ENCODE results near the gene SMCO2. TPM values are rescaled to one million over a fixed set of nuclear protein-coding genes. Genes with fewer than 3 reads are reported as not detected.

SMCO2 gene
- total RNA-seq, 2 experiments from 2014 or later = 0.19 TPM; not detected in 1

DNA sequence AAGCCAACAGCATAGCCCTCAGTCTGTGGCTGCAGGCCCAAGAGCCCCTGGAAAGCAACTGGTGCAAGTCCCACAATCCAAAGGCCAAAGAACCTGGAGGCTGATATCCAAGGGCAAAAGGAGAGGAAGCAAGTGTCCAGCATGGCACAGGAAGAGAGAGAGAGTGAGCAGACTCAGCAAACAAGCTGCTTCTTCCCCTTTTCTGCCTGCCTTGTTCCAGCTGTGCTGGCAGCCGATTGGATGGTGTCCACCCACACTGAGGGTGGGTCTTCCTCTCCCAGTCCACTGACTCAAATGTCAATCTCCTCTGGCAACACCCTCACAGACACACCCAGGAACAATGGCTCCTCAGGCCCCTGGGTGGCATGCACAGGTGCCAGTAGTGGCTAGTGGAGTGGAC is 33.5 kb downstream of the SMCO2 start:
- H3K27ac Mint-ChIP-seq = no peak overlapping the region
- CTCF ChIA-PET = no interaction called here

DNA sequence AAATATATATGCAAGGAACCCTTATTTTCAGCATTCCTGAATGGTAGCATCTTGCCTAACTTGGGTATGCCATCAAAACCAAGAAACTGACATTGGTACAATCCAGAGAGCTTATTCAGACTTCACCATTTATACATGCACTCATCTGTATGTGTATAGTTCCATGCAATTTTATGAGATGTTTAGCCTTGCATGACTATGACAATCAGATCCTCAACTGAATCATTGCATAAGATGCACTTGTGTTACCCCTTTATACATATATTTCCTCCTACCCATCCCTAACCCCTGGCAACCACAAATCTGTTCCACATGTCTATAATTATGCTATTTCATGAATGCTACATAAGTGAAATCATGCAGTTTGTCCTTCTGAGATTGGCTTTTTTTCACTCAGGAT is 40.4 kb downstream of the SMCO2 start:
- POLR2A ChIA-PET = no interaction called here

More for the DNA sequence above, 33.5 kb downstream of the SMCO2 start:
- intact Hi-C loops (cut with micrococcal nuclease) = no loop called here
- Mint-ChIP-seq H3K4me3 (no peak overlapping the region), H3K9me3 (peaks cover 33% of the 10 kb centered on the region), H3K36me3 (peaks cover 4% of the 10 kb centered on the region), H3K27me3 (no peaks in the 10 kb centered on the region), H3K4me1 (ENCODE audit: low read depth) (no peaks in the 10 kb centered on the region)
- DNase-seq = no peak
- POLR2A ChIA-PET = no interaction called here

DNA sequence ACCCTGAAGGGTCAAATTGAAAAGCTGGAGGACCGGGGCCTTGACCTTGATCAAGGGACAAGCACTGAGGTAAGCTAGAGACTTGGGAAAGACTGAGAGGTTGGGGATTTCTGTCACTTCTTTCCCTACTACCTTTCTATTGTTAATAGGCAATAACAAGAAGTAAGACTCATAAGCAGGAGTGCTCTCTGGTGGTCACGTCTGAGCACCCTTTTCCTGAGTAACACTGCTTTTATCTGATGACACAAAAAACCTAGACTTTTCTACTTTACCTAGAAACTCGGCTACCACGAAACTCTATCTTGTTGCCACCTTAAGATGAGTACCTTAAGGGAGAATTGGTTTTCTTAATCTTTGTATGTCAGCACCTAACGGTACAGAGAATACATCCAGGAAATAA is 41.9 kb downstream of the SMCO2 start:
- no peak for DNase-seq
- no peaks in the 10 kb centered on the region for H3K4me1 Mint-ChIP-seq (ENCODE audit: low read depth)
- intact Hi-C loops (cut with micrococcal nuclease) = no loop called here
- no peak overlapping the region for H3K27ac Mint-ChIP-seq
- POLR2A ChIA-PET = no interaction called here
- H3K36me3 Mint-ChIP-seq = no peaks in the 10 kb centered on the region
- H3K9me3 Mint-ChIP-seq = no peaks in the 10 kb centered on the region
- peaks cover 14% of the 10 kb centered on the region for H3K27me3 Mint-ChIP-seq
- no peak overlapping the region for H3K4me3 Mint-ChIP-seq
- CTCF ChIA-PET = interaction anchor here (0.7 kb wide), 1 partner anchor 1944 kb away, joined by 3 read pairs; no protein-coding TSS in a partner anchor

More for the DNA sequence above, 40.4 kb downstream of the SMCO2 start:
- CTCF ChIA-PET = no interaction called here
- Mint-ChIP-seq H3K4me1 (ENCODE audit: low read depth) (no peaks in the 10 kb centered on the region), H3K9me3 (no peaks in the 10 kb centered on the region), H3K36me3 (no peaks in the 10 kb centered on the region), H3K27ac (no peak overlapping the region), H3K27me3 (peaks cover 7% of the 10 kb centered on the region), H3K4me3 (no peak overlapping the region)
- intact Hi-C loops (cut with micrococcal nuclease) = no loop called here
- no peak for DNase-seq

DNA sequence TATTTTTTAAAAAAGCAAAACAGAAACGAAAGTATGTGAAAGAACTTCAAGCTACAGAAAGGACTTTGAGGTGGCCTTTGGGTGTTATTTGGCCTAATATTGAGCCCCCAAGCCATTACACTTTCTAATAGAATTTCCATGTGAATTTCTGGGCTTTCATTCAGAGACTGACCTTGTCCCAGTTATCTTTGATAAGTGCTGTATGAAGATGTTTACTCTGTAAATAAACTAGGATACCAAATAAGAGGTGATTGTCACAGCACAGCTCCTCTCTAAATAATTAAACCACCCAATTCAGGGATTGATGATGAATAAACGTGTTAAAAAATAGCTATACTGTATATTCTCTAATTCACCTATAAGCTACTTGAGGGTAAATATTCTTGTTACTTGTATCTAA is 44.7 kb downstream of the SMCO2 start:
- H3K4me1 Mint-ChIP-seq (ENCODE audit: low read depth) = no peaks in the 10 kb centered on the region
- no peak for DNase-seq
- no peaks in the 10 kb centered on the region for H3K36me3 Mint-ChIP-seq
- peaks cover 18% of the 10 kb centered on the region for H3K27me3 Mint-ChIP-seq
- intact Hi-C loops (cut with micrococcal nuclease) = no loop called here
- no peaks in the 10 kb centered on the region for H3K9me3 Mint-ChIP-seq
- H3K4me3 Mint-ChIP-seq = no peak overlapping the region
- H3K27ac Mint-ChIP-seq = no peak overlapping the region
- ChIA-PET CTCF (interaction anchor here (0.8 kb wide), 1 partner anchor 107 kb away, joined by 3 read pairs; no protein-coding TSS in a partner anchor), POLR2A (no interaction called here)

DNA sequence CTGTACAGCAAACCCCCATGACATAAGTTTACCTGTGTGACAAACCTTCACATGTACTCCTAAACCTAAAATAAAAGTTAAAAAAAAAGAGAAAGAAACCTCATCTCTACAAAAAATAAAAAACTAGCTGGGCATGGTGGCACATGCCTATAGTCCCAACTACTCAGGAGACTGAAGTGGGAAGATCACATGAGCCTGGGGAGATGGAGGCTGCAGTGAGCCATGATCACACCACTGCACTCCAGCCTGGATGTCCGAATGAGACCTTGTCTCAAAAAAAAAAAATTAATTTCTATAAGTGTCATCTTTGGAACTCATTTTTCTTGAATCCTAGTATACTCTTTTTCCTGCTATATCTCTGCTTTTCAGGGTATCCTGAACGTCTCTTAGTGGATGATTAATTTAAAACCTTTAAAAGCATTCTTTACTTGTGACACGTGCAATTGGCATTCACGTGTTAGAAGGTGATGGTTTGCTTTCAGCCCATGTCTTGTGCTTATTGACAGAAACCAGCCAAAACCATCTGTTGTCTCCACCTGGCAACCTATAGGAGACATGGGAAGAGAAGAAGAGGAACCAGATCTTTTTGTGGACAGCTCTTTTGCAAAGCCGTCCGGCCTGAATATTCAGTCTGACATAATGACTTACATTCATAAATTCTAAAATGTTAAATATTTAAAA is 46.9 kb downstream of the SMCO2 start:
- Mint-ChIP-seq H3K4me1 (ENCODE audit: low read depth) (peaks cover 8% of the 10 kb centered on the region), H3K27ac (no peak overlapping the region), H3K9me3 (no peaks in the 10 kb centered on the region), H3K4me3 (no peak overlapping the region), H3K36me3 (no peaks in the 10 kb centered on the region), H3K27me3 (peaks cover 30% of the 10 kb centered on the region)
- POLR2A ChIA-PET = no interaction called here
- intact Hi-C loops (cut with micrococcal nuclease) = no loop called here
- no peak for DNase-seq
- CTCF ChIA-PET = no interaction called here

DNA sequence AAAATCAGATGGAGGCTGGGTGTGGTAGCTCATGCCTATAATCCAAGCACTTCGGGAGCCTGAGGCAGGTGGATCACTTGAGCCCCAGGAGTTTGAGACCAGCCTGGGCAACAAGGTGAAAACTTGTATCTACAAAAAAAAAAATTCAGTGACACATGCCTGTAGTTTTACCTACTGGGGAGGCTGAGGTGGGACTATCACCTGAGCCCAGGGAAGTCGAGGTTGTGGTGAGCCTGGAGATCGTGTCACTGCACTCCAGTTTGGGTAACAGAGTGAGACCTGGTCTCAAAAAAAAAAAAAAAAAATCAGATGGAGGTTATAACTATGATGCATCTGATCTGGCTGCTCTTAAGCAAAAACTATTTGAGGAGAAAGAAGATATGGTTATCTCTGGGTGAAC is 50.9 kb downstream of the SMCO2 start:
- peaks cover 22% of the 10 kb centered on the region for H3K4me1 Mint-ChIP-seq (ENCODE audit: low read depth)
- intact Hi-C loops (cut with micrococcal nuclease) = no loop called here
- H3K27me3 Mint-ChIP-seq = peaks cover 36% of the 10 kb centered on the region
- no peak overlapping the region for H3K4me3 Mint-ChIP-seq
- no peaks in the 10 kb centered on the region for H3K9me3 Mint-ChIP-seq
- ChIA-PET POLR2A (no interaction called here), CTCF (no interaction called here)
- H3K27ac Mint-ChIP-seq = no peak overlapping the region
- no peak for DNase-seq
- H3K36me3 Mint-ChIP-seq = no peaks in the 10 kb centered on the region

DNA sequence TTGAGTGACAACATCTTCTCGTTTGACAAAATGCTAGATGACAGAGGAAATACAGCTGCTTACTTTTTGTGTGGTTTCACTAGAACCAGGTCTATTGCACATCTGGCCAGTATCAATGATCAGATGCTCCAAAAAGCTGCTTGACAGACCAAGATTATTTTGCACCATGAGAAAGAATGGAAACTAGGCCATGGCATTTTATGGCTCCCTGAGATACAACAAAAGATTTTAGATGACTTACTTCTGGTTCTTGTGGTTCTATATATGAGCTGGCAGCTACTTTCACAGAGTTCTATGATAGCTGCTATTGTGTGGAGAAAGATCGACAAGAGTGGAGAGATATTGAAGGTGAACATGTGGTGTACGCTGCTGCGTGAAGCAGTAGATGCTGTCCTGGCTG is 51.6 kb downstream of the SMCO2 start:
- Mint-ChIP-seq H3K27me3 (peaks cover 31% of the 10 kb centered on the region), H3K27ac (no peak overlapping the region), H3K4me1 (ENCODE audit: low read depth) (peaks cover 23% of the 10 kb centered on the region), H3K9me3 (no peaks in the 10 kb centered on the region), H3K4me3 (no peak overlapping the region), H3K36me3 (no peaks in the 10 kb centered on the region)
- ChIA-PET CTCF (no interaction called here), POLR2A (no interaction called here)
- intact Hi-C loops (cut with micrococcal nuclease) = loop anchor here (1.0 kb wide), 4 partner anchors 26 to 324 kb away; partner anchors contain the start of gene PPFIBP1
- no peak for DNase-seq

DNA sequence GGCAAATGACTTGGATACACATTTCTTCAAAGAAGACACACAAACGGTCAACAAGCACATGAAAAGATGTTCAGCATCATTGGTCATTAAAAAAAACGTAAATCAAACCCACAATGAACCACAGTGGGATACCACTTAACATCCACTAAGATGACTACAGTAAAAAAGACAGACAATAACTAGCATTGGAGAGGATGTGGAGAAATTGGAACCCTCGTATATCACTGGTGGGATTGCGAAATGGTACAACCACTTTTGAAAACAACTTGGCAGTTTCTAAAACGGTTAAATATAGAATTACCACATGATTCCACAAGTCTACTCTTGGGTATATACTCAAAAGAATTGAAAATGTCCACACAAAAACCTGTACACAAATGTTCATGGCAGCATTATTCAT is 52.2 kb downstream of the SMCO2 start:
- intact Hi-C loops (cut with micrococcal nuclease) = loop anchor here (1.0 kb wide), 4 partner anchors 26 to 324 kb away; partner anchors contain the start of gene PPFIBP1
- H3K36me3 Mint-ChIP-seq = no peaks in the 10 kb centered on the region
- no peak overlapping the region for H3K27ac Mint-ChIP-seq
- CTCF ChIA-PET = no interaction called here
- no peak for DNase-seq
- H3K4me1 Mint-ChIP-seq (ENCODE audit: low read depth) = peaks cover 23% of the 10 kb centered on the region
- POLR2A ChIA-PET = no interaction called here
- H3K27me3 Mint-ChIP-seq = peaks cover 31% of the 10 kb centered on the region
- H3K4me3 Mint-ChIP-seq = no peak overlapping the region
- no peaks in the 10 kb centered on the region for H3K9me3 Mint-ChIP-seq

DNA sequence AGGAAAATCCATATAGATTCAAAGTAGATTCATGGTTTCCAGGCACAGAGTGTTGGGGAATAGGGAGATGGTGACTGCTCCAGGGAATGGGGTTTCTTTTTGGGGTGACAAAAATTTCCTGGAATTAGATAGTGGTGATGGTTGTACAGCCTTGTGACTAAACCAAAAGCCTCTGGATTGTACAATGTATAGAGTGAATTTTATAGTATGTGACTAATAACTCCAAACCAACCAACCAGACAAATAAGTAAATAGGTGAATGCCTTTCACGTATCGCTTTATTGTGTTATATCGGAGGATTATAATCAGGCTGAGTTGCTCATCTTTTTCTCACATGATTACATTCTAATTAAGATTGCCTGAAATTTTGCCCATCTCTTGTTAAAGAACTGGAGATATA is 52.8 kb downstream of the SMCO2 start:
- peaks cover 33% of the 10 kb centered on the region for H3K27me3 Mint-ChIP-seq
- H3K36me3 Mint-ChIP-seq = no peaks in the 10 kb centered on the region
- DNase-seq = no peak
- CTCF ChIA-PET = no interaction called here
- POLR2A ChIA-PET = no interaction called here
- no peaks in the 10 kb centered on the region for H3K9me3 Mint-ChIP-seq
- H3K27ac Mint-ChIP-seq = no peak overlapping the region
- intact Hi-C loops (cut with micrococcal nuclease) = no loop called here
- H3K4me1 Mint-ChIP-seq (ENCODE audit: low read depth) = peaks cover 23% of the 10 kb centered on the region
- H3K4me3 Mint-ChIP-seq = no peak overlapping the region

DNA sequence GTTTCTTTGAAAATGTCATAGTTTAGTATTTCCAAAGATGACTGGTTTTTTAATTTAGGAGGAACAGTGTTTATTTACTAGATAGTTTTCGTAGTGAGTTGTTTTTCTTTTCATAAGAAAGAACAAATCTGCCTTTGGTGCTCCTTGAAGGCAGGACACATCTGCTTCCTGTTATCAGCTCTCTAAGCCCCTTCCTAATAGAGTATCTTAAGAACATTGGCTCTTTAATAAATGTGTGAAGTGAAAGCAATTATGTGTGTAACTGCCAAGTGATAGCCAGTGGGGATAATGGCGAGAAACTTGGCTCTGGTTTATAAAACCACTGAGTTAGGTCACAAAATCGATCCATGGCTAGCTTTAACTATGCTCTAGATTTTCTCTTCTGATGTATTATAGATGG is 54.0 kb downstream of the SMCO2 start:
- H3K4me1 Mint-ChIP-seq (ENCODE audit: low read depth) = peaks cover 23% of the 10 kb centered on the region
- no peak overlapping the region for H3K27ac Mint-ChIP-seq
- no peak for DNase-seq
- no peaks in the 10 kb centered on the region for H3K36me3 Mint-ChIP-seq
- H3K4me3 Mint-ChIP-seq = no peak overlapping the region
- H3K27me3 Mint-ChIP-seq = peaks cover 33% of the 10 kb centered on the region
- intact Hi-C loops (cut with micrococcal nuclease) = no loop called here
- CTCF ChIA-PET = no interaction called here
- H3K9me3 Mint-ChIP-seq = no peaks in the 10 kb centered on the region
- POLR2A ChIA-PET = no interaction called here

DNA sequence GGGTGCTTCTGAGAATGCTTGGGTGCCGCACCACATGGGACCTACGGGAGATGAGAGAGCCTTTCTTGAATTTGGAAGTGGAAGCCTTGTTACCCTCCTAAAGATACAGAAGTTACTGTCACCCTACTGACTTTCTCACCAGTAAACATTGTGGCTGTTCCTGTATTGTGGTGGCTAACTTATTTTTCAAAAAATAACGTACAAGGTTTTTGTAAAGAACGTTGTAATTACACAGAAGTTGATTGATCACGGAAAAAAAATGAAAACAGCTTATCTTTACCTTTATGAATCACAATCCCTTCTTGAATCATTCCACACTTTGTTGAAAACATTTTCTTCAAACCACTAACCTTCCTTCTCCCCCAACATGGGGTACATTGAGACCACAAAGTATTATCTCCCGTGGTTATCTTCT is 55.5 kb downstream of the SMCO2 start:
- no peaks in the 10 kb centered on the region for H3K36me3 Mint-ChIP-seq
- peaks cover 23% of the 10 kb centered on the region for H3K4me1 Mint-ChIP-seq (ENCODE audit: low read depth)
- H3K27me3 Mint-ChIP-seq = peaks cover 34% of the 10 kb centered on the region
- peaks cover 6% of the 10 kb centered on the region for H3K9me3 Mint-ChIP-seq
- no peak for DNase-seq
- POLR2A ChIA-PET = no interaction called here
- no peak overlapping the region for H3K27ac Mint-ChIP-seq
- H3K4me3 Mint-ChIP-seq = no peak overlapping the region
- intact Hi-C loops (cut with micrococcal nuclease) = loop anchor here (1.0 kb wide), 3 partner anchors 32 to 320 kb away; no protein-coding TSS in a partner anchor
- CTCF ChIA-PET = interaction anchor here (0.7 to 1.3 kb wide), 4 partner anchors 40 to 282 kb away, joined by 3 to 4 read pairs (median 3); no protein-coding TSS in a partner anchor

DNA sequence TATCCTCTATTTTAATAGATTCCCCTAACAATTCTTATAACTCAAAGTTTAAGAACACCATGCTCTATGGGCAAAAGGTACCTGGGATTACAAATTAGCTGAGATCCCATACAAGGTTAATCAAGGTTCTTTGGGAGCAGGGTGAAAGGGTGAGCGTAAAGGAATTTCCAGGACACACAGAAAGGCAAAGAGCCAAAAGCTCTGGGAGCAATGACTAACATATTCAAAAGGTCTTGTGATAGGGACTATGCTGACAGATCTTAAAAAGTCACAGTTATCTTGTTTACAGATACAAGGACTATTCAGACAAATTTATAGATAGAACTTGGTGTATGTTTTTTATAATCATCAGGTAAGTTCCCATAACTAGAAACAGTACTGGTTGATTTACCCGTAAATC is 58.0 kb downstream of the SMCO2 start:
- Mint-ChIP-seq H3K4me1 (ENCODE audit: low read depth) (peaks cover 12% of the 10 kb centered on the region), H3K36me3 (no peaks in the 10 kb centered on the region), H3K27ac (no peak overlapping the region), H3K27me3 (peaks cover 24% of the 10 kb centered on the region), H3K9me3 (peaks cover 6% of the 10 kb centered on the region), H3K4me3 (no peak overlapping the region)
- CTCF ChIA-PET = interaction anchor here (0.9 kb wide), 2 partner anchors 70 to 120 kb away, joined by 3 read pairs; no protein-coding TSS in a partner anchor
- intact Hi-C loops (cut with micrococcal nuclease) = no loop called here
- POLR2A ChIA-PET = no interaction called here
- DNase-seq = no peak

DNA sequence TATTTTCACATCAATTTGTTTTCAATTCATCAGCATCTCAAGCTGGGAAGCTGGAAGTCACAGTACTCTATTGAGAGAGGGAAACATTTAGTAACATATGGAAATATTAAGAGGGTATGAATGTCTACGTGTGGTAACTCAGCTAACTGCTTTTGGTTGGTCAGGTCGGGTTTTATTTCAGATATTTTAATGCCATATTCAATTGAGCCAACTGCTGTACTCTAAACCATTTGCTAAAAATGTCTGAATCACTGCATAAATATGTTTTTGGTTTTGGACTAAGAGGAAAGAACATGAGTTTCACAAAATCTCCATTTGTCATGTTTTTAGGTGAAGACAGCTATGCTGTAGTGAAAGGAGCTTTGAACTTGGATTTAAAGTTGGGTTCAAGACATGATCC is 58.6 kb downstream of the SMCO2 start:
- Mint-ChIP-seq H3K9me3 (peaks cover 6% of the 10 kb centered on the region), H3K4me3 (no peak overlapping the region), H3K27ac (no peak overlapping the region), H3K36me3 (no peaks in the 10 kb centered on the region), H3K27me3 (peaks cover 21% of the 10 kb centered on the region), H3K4me1 (ENCODE audit: low read depth) (peaks cover 12% of the 10 kb centered on the region)
- ChIA-PET CTCF (interaction anchor here (0.9 kb wide), 2 partner anchors 71 to 120 kb away, joined by 3 read pairs; no protein-coding TSS in a partner anchor), POLR2A (no interaction called here)
- intact Hi-C loops (cut with micrococcal nuclease) = no loop called here
- no peak for DNase-seq

All from activated CD4-positive, alpha-beta memory T cell treated with anti-CD3 and anti-CD28 coated beads for 36 hours (primary cell).